Lower lobe of right lung (tissue), 2 donors: ENCODE results near the gene CYP11A1. TPM values are rescaled to one million over a fixed set of nuclear protein-coding genes. Genes with fewer than 3 reads are reported as not detected.

Experiments
- ATAC-seq, 2 donors: fragments of 200-7000 bp; cut with Tn5 transposase; one replicate each; pipeline ENCODE4 v1.9.1; 2020 to 2022; ENCODE audit warnings: mild to moderate bottlenecking in 2 of 2, moderate library complexity in 2 of 2
- DNase-seq: peaks from one replicate; pipeline ENCODE4 v3.0.0-alpha.2; 2020
- H3K27ac ChIP-seq: fragments of 200-600 bp; one replicate; pipeline ENCODE4 v1.8.0; 2022
- H3K27me3 ChIP-seq: fragments of 200-600 bp; one replicate; pipeline ENCODE4 v1.8.0; 2022; ENCODE audit warnings: low read depth
- H3K36me3 ChIP-seq: fragments of 200-600 bp; one replicate; pipeline ENCODE4 v1.8.0; 2022; ENCODE audit warnings: mild to moderate bottlenecking
- H3K4me1 ChIP-seq: fragments of 200-600 bp; one replicate; pipeline ENCODE4 v1.8.0; 2022
- H3K4me3 ChIP-seq: fragments of 200-600 bp; one replicate; pipeline ENCODE4 v1.8.0; 2022; ENCODE audit warnings: mild to moderate bottlenecking
- H3K9me3 ChIP-seq: fragments of 200-600 bp; one replicate; pipeline ENCODE4 v1.8.0; 2022
- CTCF ChIP-seq: fragments of 200-600 bp; IDR thresholded peaks from one replicate; pipeline ENCODE4 v1.8.0; 2022; ENCODE audit warnings: antibody characterized with exemption, mild to moderate bottlenecking
- intact Hi-C: fragments of 100-400 bp; cut with DNase I; formaldehyde crosslinking; loops from one replicate; pipeline ENCODE4 v1.11.0; 2022
- total RNA-seq: library from RNA; stranded (reverse); fragmentation: NEBNext Ultra II Directional; extraction: Animal tissue kit (Norgen Biotek cat#: 25700); gene quantifications from one replicate; pipeline ENCODE4 v1.2.1, GENCODE V29; 2021
- donor health status: DM: no; HTN: yes; CAD: no; lungs with severe emphysema.

CYP11A1 gene
- total RNA-seq, 1 donor from 2014 or later: 0.59 TPM

- TF ChIP-seq CTCF: no peak
- ATAC-seq (no peak), DNase-seq (no peak)
- Histone ChIP-seq H3K27ac (no peak overlapping the region), H3K9me3 (no peaks in the 10 kb centered on the region), H3K4me1 (no peaks in the 10 kb centered on the region), H3K4me3 (no peak overlapping the region), H3K27me3 (no peaks in the 10 kb centered on the region), H3K36me3 (peaks cover 9% of the 10 kb centered on the region)
- intact Hi-C loops: no loop called here
Observed at GRCh38 chr15:74413350-74414080, 46.1 kb upstream of the CYP11A1 start.

GRCh38 chr15:74412159-74412558, 44.7 kb upstream of the CYP11A1 start:
- intact Hi-C loops: no loop called here
- Histone ChIP-seq H3K4me3 (no peak overlapping the region), H3K4me1 (no peaks in the 10 kb centered on the region), H3K36me3 (peaks cover 9% of the 10 kb centered on the region), H3K9me3 (no peaks in the 10 kb centered on the region), H3K27ac (no peak overlapping the region), H3K27me3 (no peaks in the 10 kb centered on the region)
- DNase-seq (no peak), ATAC-seq (no peak)
- no peak for TF ChIP-seq CTCF

GRCh38 chr15:74411686-74412085, 44.2 kb upstream of the CYP11A1 start:
- no peak overlapping the region for H3K27ac ChIP-seq
- ATAC-seq: no peak

GRCh38 chr15:74410502-74410901, 43.1 kb upstream of the CYP11A1 start:
- Histone ChIP-seq H3K36me3 (peaks cover 3% of the 10 kb centered on the region), H3K4me3 (no peak overlapping the region), H3K4me1 (no peaks in the 10 kb centered on the region), H3K27ac (no peak overlapping the region), H3K9me3 (no peaks in the 10 kb centered on the region), H3K27me3 (no peaks in the 10 kb centered on the region)
- TF ChIP-seq CTCF: no peak
- DNase-seq (no peak), ATAC-seq (no peak)
- intact Hi-C loops: no loop called here

More at GRCh38 chr15:74411686-74412085, 44.2 kb upstream of the CYP11A1 start:
- Histone ChIP-seq H3K9me3 (no peaks in the 10 kb centered on the region), H3K27me3 (no peaks in the 10 kb centered on the region), H3K4me1 (no peaks in the 10 kb centered on the region), H3K4me3 (no peak overlapping the region), H3K36me3 (peaks cover 4% of the 10 kb centered on the region)
- no peak for DNase-seq
- intact Hi-C loops: no loop called here
- TF ChIP-seq CTCF: no peak

GRCh38 chr15:74409225-74409624, 41.8 kb upstream of the CYP11A1 start:
- DNase-seq: no peak
- intact Hi-C loops: no loop called here

More at GRCh38 chr15:74409225-74409624, 41.8 kb upstream of the CYP11A1 start:
- no peak for TF ChIP-seq CTCF
- no peaks in the 10 kb centered on the region for H3K36me3 ChIP-seq
- H3K4me3 ChIP-seq: no peak overlapping the region
- no peaks in the 10 kb centered on the region for H3K27me3 ChIP-seq
- ATAC-seq: no peak
- H3K9me3 ChIP-seq: no peaks in the 10 kb centered on the region
- H3K27ac ChIP-seq: no peak overlapping the region
- H3K4me1 ChIP-seq: no peaks in the 10 kb centered on the region
